ENCODE results near the gene RHBDF1. TPM values are rescaled to one million over a fixed set of nuclear protein-coding genes. Genes with fewer than 3 reads are reported as not detected.

Gene RHBDF1
- total and polyA plus RNA-seq, 10 of the 15 experiments (the other 5 are each of a cell fraction or from before 2014, with no cell fraction given) = 0.04 to 0.85 (median 0.36) TPM; not detected in 3

- Histone ChIP-seq H3K79me2 (ENCODE audit: control insufficient read depth, insufficient read depth, low read length) (no peaks in the 10 kb centered on the region), H4K20me1 (ENCODE audit: control insufficient read depth, insufficient read depth) (no peaks in the 10 kb centered on the region), H3K4me2 (ENCODE audit: control insufficient read depth, insufficient read depth) (no peak overlapping the region), H3K4me1 (ENCODE audit: control insufficient read depth, insufficient read depth, low read length) (peaks cover 20% of the 10 kb centered on the region), H3K4me3 (no peak overlapping the region), H2AFZ (ENCODE audit: control insufficient read depth, low read depth, low read length) (no peak overlapping the region), H3K27me3 (replicated peaks in 1 of 2; ENCODE audit: control insufficient read depth in 2 of 2, insufficient read depth in 2 of 2, low read length in 1 of 2) (no peaks in the 10 kb centered on the region), H3K9me3 (replicated peaks; ENCODE audit: control insufficient read depth, insufficient read depth, low read length) (no peaks in the 10 kb centered on the region), H3K9ac (ENCODE audit: control insufficient read depth, insufficient read depth, low read length) (no peak overlapping the region), H3K36me3 (ENCODE audit: control insufficient read depth in 2 of 2, insufficient read depth in 2 of 2, low read length in 1 of 2) (peaks cover 10 to 12% of the 10 kb centered on the region in 2 experiments), H3K27ac (ENCODE audit: control insufficient read depth, insufficient read depth) (no peak overlapping the region)
- ChIA-PET RAD21 (ENCODE audit: unreplicated experiment) (no interaction called here), POLR2A (no interaction called here), CTCF (no interaction called here), SMC1A (ENCODE audit: uncharacterized antibody, unreplicated experiment) (no interaction called here)
- WGBS (ENCODE audit: insufficient coverage, insufficient replicate concordance, low lambda C conversion rate, missing lambda C conversion rate) = 97% methylated on average over 11 of the region's 11 CpGs
- TF ChIP-seq SMAD5 (IDR thresholded peaks at IDR 0.05; ENCODE audit: low read depth) (no peak), CEBPB (IDR thresholded peaks at IDR 0.05; ENCODE audit: borderline replicate concordance in 1 of 2, low read depth in 2 of 2, low read length in 2 of 2) (no peak), POLR2A (IDR thresholded peaks at IDR 0.05; ENCODE audit: low read depth, low read length) (0 out of 2 replicates have a peak, but pooled peaks have one; percentile 11), JUNB (IDR thresholded peaks at IDR 0.05) (no peak), PML (IDR thresholded peaks at IDR 0.05; ENCODE audit: low read length) (peak; percentile 16; the same call in 1 of the 2 replicates)
- in situ Hi-C loops (cut with MboI) = no loop called here
- BruUV-seq (replicated peaks) = no TSS peak
- ATAC-seq = no peak
- no peak for FAIRE-seq
- intact Hi-C loops (cut with micrococcal nuclease; ENCODE audit: unreplicated experiment) = no loop called here
- no peak for DNase-seq (ENCODE audit: low read depth, low spot score)
These were observed 30.4 kb downstream of the RHBDF1 start for GRCh38 chr16:42069-42457.

- Histone ChIP-seq H2AFZ (ENCODE audit: control insufficient read depth, low read depth, low read length) (no peak overlapping the region), H3K27ac (ENCODE audit: control insufficient read depth, insufficient read depth) (no peak overlapping the region), H3K27me3 (replicated peaks in 1 of 2; ENCODE audit: control insufficient read depth in 2 of 2, insufficient read depth in 2 of 2, low read length in 1 of 2) (no peaks in the 10 kb centered on the region), H4K20me1 (ENCODE audit: control insufficient read depth, insufficient read depth) (no peaks in the 10 kb centered on the region), H3K4me1 (ENCODE audit: control insufficient read depth, insufficient read depth, low read length) (peaks cover 20% of the 10 kb centered on the region), H3K9me3 (replicated peaks; ENCODE audit: control insufficient read depth, insufficient read depth, low read length) (no peaks in the 10 kb centered on the region), H3K9ac (ENCODE audit: control insufficient read depth, insufficient read depth, low read length) (no peak overlapping the region), H3K36me3 (ENCODE audit: control insufficient read depth in 2 of 2, insufficient read depth in 2 of 2, low read length in 1 of 2) (peaks cover 10 to 12% of the 10 kb centered on the region in 2 experiments), H3K79me2 (ENCODE audit: control insufficient read depth, insufficient read depth, low read length) (no peaks in the 10 kb centered on the region), H3K4me3 (no peak overlapping the region), H3K4me2 (ENCODE audit: control insufficient read depth, insufficient read depth) (no peak overlapping the region)
- ChIA-PET SMC1A (ENCODE audit: uncharacterized antibody, unreplicated experiment) (no interaction called here), CTCF (interaction anchor here (0.9 kb wide), 1 partner anchor 24 kb away, joined by 3 read pairs; no protein-coding TSS in a partner anchor), RAD21 (ENCODE audit: unreplicated experiment) (no interaction called here), POLR2A (interaction anchor here (1.0 kb wide), 1 partner anchor 12 kb away, joined by 3 read pairs; the partner anchor contains the start of genes POLR3K and SNRNP25)
- 91% methylated on average over 21 of the region's 22 CpGs for WGBS (ENCODE audit: insufficient coverage, insufficient replicate concordance, low lambda C conversion rate, missing lambda C conversion rate)
- no TSS peak for BruUV-seq (replicated peaks)
- intact Hi-C loops (cut with micrococcal nuclease; ENCODE audit: unreplicated experiment) (no loop called here), in situ Hi-C loops (cut with MboI) (no loop called here)
- ATAC-seq (no peak), DNase-seq (ENCODE audit: low read depth, low spot score) (no peak), FAIRE-seq (no peak)
- TF ChIP-seq ZNF207 (IDR thresholded peaks at IDR 0.05; ENCODE audit: borderline replicate concordance) (no peak), REST (IDR thresholded peaks at IDR 0.05; ENCODE audit: low read depth, low read length) (no peak), NR2F1 (conservative IDR thresholded peaks at IDR 0.05) (no peak), TARDBP (IDR thresholded peaks at IDR 0.05; ENCODE audit: borderline replicate concordance) (no peak), MEF2A (IDR thresholded peaks at IDR 0.05; ENCODE audit: insufficient read depth, low read depth, low read length) (no peak), FOXK2 (IDR thresholded peaks at IDR 0.05) (no peak), KDM1A (IDR thresholded peaks at IDR 0.05; ENCODE audit: borderline replicate concordance) (no peak)
These were observed 30.9 kb downstream of the RHBDF1 start for GRCh38 chr16:41439-42068.
